Esophagus muscularis mucosa (tissue), 4 donors: Measurements from ENCODE around the gene HINT1. TPM values are rescaled to one million over a fixed set of nuclear protein-coding genes. Genes with fewer than 3 reads are reported as not detected.
A peak's percentile ranks its signal among the peaks of the same experiment; 100 is the strongest.

Source experiments
- DNase-seq: peaks from one replicate; pipeline ENCODE4 v3.0.0-alpha.2; 2017; ENCODE audit errors: extremely low spot score
- H3K27ac ChIP-seq, 4 donors: fragments of 200-600 bp; sonication (generic); replicated peaks in 1 of 4; 1 replicate in 3 of 4; 2 replicates in 1 of 4; pipeline ENCODE4 v1.5.1; 2016 to 2019; ENCODE audit warnings: mild to moderate bottlenecking in 1 of 4
- H3K27me3 ChIP-seq, 4 donors: fragments of 200-600 bp; sonication (generic); one replicate each; pipeline versions ENCODE4 v1.5.1 to v1.6.0; 2016 to 2019
- H3K36me3 ChIP-seq, 4 donors: fragments of 200-600 bp; sonication (generic); one replicate each; pipeline ENCODE4 v1.5.1; 2016 to 2019
- H3K4me1 ChIP-seq, 4 donors: fragments of 200-600 bp; sonication (generic); one replicate each; pipeline ENCODE4 v1.5.1; 2016 to 2019
- H3K4me3 ChIP-seq, 4 donors: fragments of 200-600 bp; sonication (generic); 1 replicate in 2 of 4; 2 replicates in 2 of 4; pipeline ENCODE4 v1.5.1; 2016 to 2019; ENCODE audit warnings: mild to moderate bottlenecking in 4 of 4, moderate library complexity in 1 of 4
- H3K9me3 ChIP-seq, 4 donors: fragments of 200-600 bp; sonication (generic); 1 replicate in 3 of 4; 2 replicates in 1 of 4; pipeline ENCODE4 v1.5.1; 2016 to 2019
- CTCF ChIP-seq, 3 experiments: fragments of 200-600 bp in 2 of 3; fragments of 450-650 bp in 1 of 3; sonication (generic) in 2 of 3; IDR thresholded peaks; one replicate each; pipeline ENCODE4 v1.5.1; 2017 to 2019; ENCODE audit warnings: antibody characterized with exemption in 3 of 3, mild to moderate bottlenecking in 2 of 3, moderate library complexity in 1 of 3
- EP300 ChIP-seq: sonication (generic); formaldehyde crosslinking; IDR thresholded peaks from one replicate; pipeline ENCODE4 v1.6.1; 2017; ENCODE audit warnings: antibody characterized with exemption
- POLR2A ChIP-seq: fragments of 450-650 bp; IDR thresholded peaks from one replicate; pipeline ENCODE4 v1.6.1; 2017; ENCODE audit warnings: antibody characterized with exemption, moderate library complexity, mild to moderate bottlenecking, low read depth
- POLR2AphosphoS5 ChIP-seq, 2 donors: sonication (generic); formaldehyde crosslinking; IDR thresholded peaks; one replicate each; pipeline ENCODE4 v1.6.1; 2017; ENCODE audit warnings: antibody characterized with exemption in 2 of 2
- WGBS: methylation state at CpG from one replicate; pipeline ENCODE4 v1.1.5; 2018; 5-methylcytosine and 5-hydroxymethylcytosine counted together
- intact Hi-C: fragments of 100-400 bp; cut with DNase I; formaldehyde crosslinking; loops from one replicate; pipeline ENCODE4 v1.15.1; 2023
- total RNA-seq, 4 donors: library from RNA; depleted of rRNA; stranded (reverse); fragments of >200 nt; gene quantifications; one replicate each; pipeline versions ENCODE4 v1.1.0 to v1.2.1, GENCODE V29; 2016

Gene HINT1
- total RNA-seq = 100 to 1,000 TPM; 129 to 251 (median 201) TPM

- H3K4me1 ChIP-seq = peaks cover 10 to 30% (median 27%) of the 10 kb centered on the region in 4 donors
- H3K27me3 ChIP-seq = no peaks in the 10 kb centered on the region
- intact Hi-C loops = loop anchor here (10.0 kb wide), 1 partner anchor 630 kb away; the partner anchor contains the start of gene FNIP1
- peak within 1 kb of the TSS; percentile 74 to 94 (median 78) for H3K4me3 ChIP-seq
- peak within 1 kb of the TSS; percentile 90 to 97 (median 92) for H3K27ac ChIP-seq
- H3K9me3 ChIP-seq = no peaks in the 10 kb centered on the region
- H3K36me3 ChIP-seq = peaks cover 13 to 25% (median 22%) of the 10 kb centered on the region in 4 donors
- TF ChIP-seq POLR2AphosphoS5 (IDR thresholded peaks at IDR 0.05) (peak; percentile 93 to 95), CTCF (IDR thresholded peaks at IDR 0.05) (peak in 2 of 3 experiments; percentile 22 to 44), POLR2A (peak; percentile 79), EP300 (no peak)
- 0% methylated on average over 15 of the region's 33 CpGs for WGBS
- DNase-seq = peak; percentile 95
Observed at GRCh38 chr5:131165119-131165727, at the start of gene HINT1. TSS of gene HINT1 (minus strand) at chr5:131165256. CDS start at chr5:131165205, 51 bp downstream.

GRCh38 chr5:131214609-131215227 is 49.7 kb upstream of the HINT1 start:
- Histone ChIP-seq H3K9me3 (no peaks in the 10 kb centered on the region), H3K27me3 (no peaks in the 10 kb centered on the region), H3K36me3 (no peaks in the 10 kb centered on the region), H3K4me1 (peaks cover 0 to 14% (median 10%) of the 10 kb centered on the region in 4 donors), H3K4me3 (no peak overlapping the region), H3K27ac (no peak overlapping the region)
- WGBS = 45% methylated on average over 3 of the region's 3 CpGs
- DNase-seq = no peak
- TF ChIP-seq EP300 (no peak), POLR2A (no peak), CTCF (IDR thresholded peaks at IDR 0.05) (no peak), POLR2AphosphoS5 (IDR thresholded peaks at IDR 0.05) (no peak)
- intact Hi-C loops = no loop called here

GRCh38 chr5:131212471-131213021 is 47.5 kb upstream of the HINT1 start:
- Histone ChIP-seq H3K4me1 (peaks cover 0 to 14% (median 10%) of the 10 kb centered on the region in 4 donors), H3K27me3 (no peaks in the 10 kb centered on the region), H3K4me3 (no peak overlapping the region), H3K9me3 (no peaks in the 10 kb centered on the region), H3K27ac (no peak overlapping the region), H3K36me3 (no peaks in the 10 kb centered on the region)
- 73% methylated on average over 5 of the region's 5 CpGs for WGBS
- no peak for DNase-seq
- intact Hi-C loops = no loop called here
- TF ChIP-seq POLR2A (no peak), POLR2AphosphoS5 (IDR thresholded peaks at IDR 0.05) (no peak), EP300 (no peak), CTCF (IDR thresholded peaks at IDR 0.05) (no peak)

- H3K4me3 ChIP-seq = no peak overlapping the region
- 96% methylated on average over 5 of the region's 5 CpGs for WGBS
- no peaks in the 10 kb centered on the region for H3K27me3 ChIP-seq
- H3K4me1 ChIP-seq = peaks cover 0 to 14% (median 10%) of the 10 kb centered on the region in 4 donors
- intact Hi-C loops = no loop called here
- no peaks in the 10 kb centered on the region for H3K9me3 ChIP-seq
- H3K27ac ChIP-seq = no peak overlapping the region
- TF ChIP-seq POLR2A (no peak), EP300 (no peak), POLR2AphosphoS5 (IDR thresholded peaks at IDR 0.05) (no peak), CTCF (IDR thresholded peaks at IDR 0.05) (no peak)
- no peak for DNase-seq
- no peaks in the 10 kb centered on the region for H3K36me3 ChIP-seq
Observed at GRCh38 chr5:131211669-131212068, 46.6 kb upstream of the HINT1 start.
